Loucy (cell line): ENCODE data around the gene ADARB2.
"Not testable (repeated sequence)": the region's sequence is repeated elsewhere in the genome, so short reads cannot be mapped to it uniquely, and the experiment has no call there.

Source experiments
- H2AFZ ChIP-seq: fragments of 200-600 bp; sonication (generic); 2 replicates; pipeline ENCODE4 v1.6.0; 2016; ENCODE audit warnings: antibody characterized with exemption, mild to moderate bottlenecking, low read length, moderate library complexity
- H3F3A ChIP-seq: fragments of 200-600 bp; 2 replicates; pipeline ENCODE4 v1.6.0; 2016; ENCODE audit warnings: antibody characterized with exemption, low read depth, mild to moderate bottlenecking
- H3K27me3 ChIP-seq: fragments of 200-600 bp; sonication (generic); 2 replicates; pipeline ENCODE4 v1.6.1; 2014; ENCODE audit warnings: low read length, mild to moderate bottlenecking; ENCODE audit not compliant: insufficient read depth, poor library complexity, severe bottlenecking
- H3K36me3 ChIP-seq: fragments of 200-600 bp; sonication (generic); 2 replicates; pipeline ENCODE4 v1.6.1; 2016; ENCODE audit warnings: low read length; ENCODE audit not compliant: insufficient read depth
- H3K4me1 ChIP-seq: fragments of 200-600 bp; sonication (generic); 2 replicates; pipeline ENCODE4 v1.5.1; 2014; ENCODE audit warnings: low read length, mild to moderate bottlenecking; ENCODE audit not compliant: insufficient read depth, poor library complexity, severe bottlenecking
- H3K4me2 ChIP-seq: fragments of 200-600 bp; sonication (generic); 2 replicates; pipeline ENCODE4 v1.6.0; 2014; ENCODE audit warnings: antibody characterized with exemption, low read length, low read depth, mild to moderate bottlenecking; ENCODE audit not compliant: poor library complexity, severe bottlenecking
- H3K4me3 ChIP-seq: fragments of 200-600 bp; sonication (generic); 2 replicates; pipeline ENCODE4 v1.5.1; 2014; ENCODE audit warnings: low read length, mild to moderate bottlenecking, mixed read lengths; ENCODE audit not compliant: poor library complexity, severe bottlenecking
- H3K79me2 ChIP-seq: fragments of 200-600 bp; sonication (generic); 2 replicates; pipeline ENCODE4 v1.6.1; 2014; ENCODE audit warnings: low read length; ENCODE audit not compliant: insufficient read depth
- H3K9ac ChIP-seq: fragments of 200-600 bp; sonication (generic); 2 replicates; pipeline ENCODE4 v1.6.0; 2014; ENCODE audit warnings: mild to moderate bottlenecking, low read depth, low read length, moderate library complexity; ENCODE audit not compliant: poor library complexity, severe bottlenecking
- H3K9me2 ChIP-seq: fragments of 200-600 bp; sonication (generic); replicated peaks from 2 replicates; pipeline ENCODE4 v1.6.1; 2016; ENCODE audit warnings: low read depth, low read length, mixed read lengths
- H3K9me3 ChIP-seq: fragments of 200-600 bp; sonication (generic); 2 replicates; pipeline ENCODE4 v1.6.1; 2014; ENCODE audit warnings: mild to moderate bottlenecking, antibody characterized with exemption, low read length, low read depth; ENCODE audit not compliant: insufficient read depth
- H4K20me1 ChIP-seq: fragments of 200-600 bp; sonication (generic); 2 replicates; pipeline ENCODE4 v1.6.0; 2014; ENCODE audit warnings: antibody characterized with exemption, low read length, mild to moderate bottlenecking; ENCODE audit not compliant: insufficient read depth, poor library complexity, severe bottlenecking
- CTCF ChIP-seq: fragments of 200-600 bp; sonication (generic); conservative IDR thresholded peaks from 2 replicates; pipeline ENCODE4 v1.5.1; 2014; ENCODE audit warnings: mild to moderate bottlenecking, antibody characterized with exemption, low read length
- EZH2phosphoT487 ChIP-seq: fragments of 200-600 bp; IDR thresholded peaks from 2 replicates; pipeline ENCODE4 v1.6.1; 2018; ENCODE audit warnings: antibody characterized with exemption, mild to moderate bottlenecking, moderate library complexity, borderline replicate concordance

ADARB2 gene

DNA sequence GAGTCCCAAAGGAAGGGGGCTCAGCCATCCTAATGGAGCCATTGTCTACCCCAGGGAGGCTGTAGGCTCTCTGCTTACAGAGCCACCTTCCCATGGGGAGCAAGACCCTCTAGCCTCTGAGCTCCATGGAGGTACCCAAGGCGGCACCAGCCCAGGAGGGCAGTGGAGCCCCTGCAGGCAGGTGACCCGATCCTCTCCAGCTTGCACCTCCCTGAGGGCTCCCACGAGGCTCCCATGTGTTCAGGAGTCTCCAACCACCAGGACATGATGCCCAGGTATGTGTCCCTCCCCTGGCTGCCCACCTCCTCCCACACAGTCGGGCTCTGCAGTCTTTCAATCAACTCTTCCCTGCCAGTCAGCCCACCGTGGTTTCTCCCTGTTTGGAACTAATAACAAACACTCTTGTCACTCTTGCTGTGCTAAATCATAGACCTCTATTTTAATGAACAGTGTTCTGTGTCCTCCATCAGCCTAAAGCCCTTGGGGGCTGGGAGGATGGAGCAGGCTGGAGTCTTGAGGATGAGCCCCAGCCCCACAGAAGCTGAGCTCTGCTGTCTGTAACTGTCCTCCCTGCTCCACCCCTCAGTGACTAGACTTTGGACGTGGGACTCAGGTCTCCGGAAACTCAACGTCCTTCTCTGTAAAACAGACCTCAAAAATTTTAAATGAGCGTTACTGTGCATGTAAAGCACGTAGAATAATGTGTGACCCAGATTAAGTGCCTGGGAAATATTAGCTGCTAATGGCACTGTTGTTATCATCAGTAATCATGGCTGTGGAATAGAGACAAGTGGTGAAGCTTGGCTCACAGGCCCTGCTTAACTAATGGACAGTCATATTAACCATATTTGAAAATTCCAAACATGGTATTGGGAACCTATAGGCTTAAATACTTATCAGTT, 382.3 kb downstream of the ADARB2 start:
- no peaks in the 10 kb centered on the region for H3K36me3 ChIP-seq
- TF ChIP-seq CTCF (no peak), EZH2phosphoT487 (no peak)
- no peak overlapping the region for H3K9ac ChIP-seq
- H3K4me2 ChIP-seq = no peak overlapping the region
- no peaks in the 10 kb centered on the region for H3K9me3 ChIP-seq
- H3K79me2 ChIP-seq = no peaks in the 10 kb centered on the region
- H3K27me3 ChIP-seq = no peaks in the 10 kb centered on the region
- no peaks in the 10 kb centered on the region for H3K4me1 ChIP-seq
- no peaks in the 10 kb centered on the region for H3K9me2 ChIP-seq
- H4K20me1 ChIP-seq = no peaks in the 10 kb centered on the region
- no peak overlapping the region for H2AFZ ChIP-seq
- H3F3A ChIP-seq = no peaks in the 10 kb centered on the region
- H3K4me3 ChIP-seq = no peak overlapping the region

GRCh38 chr10:1352296-1352695, 385.0 kb downstream of the ADARB2 start:
- not testable (repeated sequence) for H3K4me1 ChIP-seq, H3K4me2 ChIP-seq, H3K4me3 ChIP-seq, H2AFZ ChIP-seq, H3K9me3 ChIP-seq, H3K36me3 ChIP-seq, H3K9me2 ChIP-seq, H4K20me1 ChIP-seq, H3F3A ChIP-seq, H3K79me2 ChIP-seq, H3K27me3 ChIP-seq, H3K9ac ChIP-seq

DNA sequence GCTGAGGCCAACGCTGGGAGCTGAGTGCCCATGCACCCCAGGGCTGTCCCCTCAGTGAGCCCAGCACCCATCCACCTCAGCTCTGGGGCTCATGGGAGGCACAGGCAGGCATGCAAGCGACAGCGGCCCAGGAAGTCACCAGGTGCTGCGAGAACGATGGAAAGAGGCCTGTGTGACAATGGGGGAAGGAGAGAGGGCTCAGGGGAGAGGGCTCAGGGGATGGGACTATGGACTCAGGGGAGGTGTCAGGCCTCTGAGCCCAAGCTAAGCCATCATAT, 388.6 kb downstream of the ADARB2 start:
- no peak overlapping the region for H3K4me3 ChIP-seq
- H3K4me2 ChIP-seq = no peak overlapping the region
- H3K27me3 ChIP-seq = no peaks in the 10 kb centered on the region
- no peaks in the 10 kb centered on the region for H3K9me2 ChIP-seq
- no peaks in the 10 kb centered on the region for H4K20me1 ChIP-seq
- H3K36me3 ChIP-seq = no peaks in the 10 kb centered on the region
- no peaks in the 10 kb centered on the region for H3F3A ChIP-seq
- peaks cover 6% of the 10 kb centered on the region for H3K4me1 ChIP-seq
- TF ChIP-seq EZH2phosphoT487 = no peak
- TF ChIP-seq CTCF = no peak
- no peak overlapping the region for H2AFZ ChIP-seq
- no peaks in the 10 kb centered on the region for H3K9me3 ChIP-seq
- H3K79me2 ChIP-seq = no peaks in the 10 kb centered on the region
- H3K9ac ChIP-seq = no peak overlapping the region
